GM12872 (cell line): ENCODE measurements around the gene TMEM179.

Experiments
- TF ChIP-seq, protein P1 (sequence below): IDR thresholded peaks from 3 replicates; pipeline ENCODE4 v1.5.1; 2011; ENCODE audit warnings: low read depth, mild to moderate bottlenecking, low read length, moderate library complexity; ENCODE audit not compliant: insufficient read depth

TMEM179 gene

DNA sequence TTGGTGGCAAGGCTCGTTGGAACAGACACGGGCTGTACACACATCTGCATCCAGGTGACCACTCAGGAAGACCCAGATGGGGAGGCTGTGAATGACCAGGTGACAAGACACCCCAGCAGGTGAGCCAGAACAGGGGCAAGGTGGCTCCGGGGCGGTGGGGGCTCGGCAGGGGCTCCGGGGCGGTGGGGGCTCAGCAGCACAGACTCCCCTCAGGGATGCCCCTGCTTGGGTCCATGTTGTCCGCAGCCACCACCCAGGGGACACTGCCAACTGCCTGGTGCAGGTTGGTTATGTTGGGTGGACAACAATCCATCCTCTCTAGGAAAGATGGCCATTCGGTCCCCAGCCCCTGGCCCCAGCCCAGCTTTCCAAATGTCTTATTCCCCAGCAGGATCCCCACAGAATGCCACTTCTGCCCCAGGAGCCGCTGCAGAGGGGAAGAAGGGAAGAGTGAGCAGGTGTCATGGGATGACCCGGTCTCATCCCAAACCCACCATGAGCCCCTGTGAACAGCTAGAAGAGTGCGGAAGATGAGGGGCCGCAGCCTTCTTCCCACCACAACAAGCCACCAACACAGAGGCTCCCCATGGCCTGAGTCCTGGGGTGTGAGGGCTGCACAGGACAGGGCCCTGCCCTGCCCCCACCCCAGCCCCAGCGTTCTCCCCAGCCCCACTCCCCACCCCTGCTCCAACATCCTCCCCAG lies 56.4 kb downstream of the TMEM179 start:
- TF ChIP-seq, protein P1, sequence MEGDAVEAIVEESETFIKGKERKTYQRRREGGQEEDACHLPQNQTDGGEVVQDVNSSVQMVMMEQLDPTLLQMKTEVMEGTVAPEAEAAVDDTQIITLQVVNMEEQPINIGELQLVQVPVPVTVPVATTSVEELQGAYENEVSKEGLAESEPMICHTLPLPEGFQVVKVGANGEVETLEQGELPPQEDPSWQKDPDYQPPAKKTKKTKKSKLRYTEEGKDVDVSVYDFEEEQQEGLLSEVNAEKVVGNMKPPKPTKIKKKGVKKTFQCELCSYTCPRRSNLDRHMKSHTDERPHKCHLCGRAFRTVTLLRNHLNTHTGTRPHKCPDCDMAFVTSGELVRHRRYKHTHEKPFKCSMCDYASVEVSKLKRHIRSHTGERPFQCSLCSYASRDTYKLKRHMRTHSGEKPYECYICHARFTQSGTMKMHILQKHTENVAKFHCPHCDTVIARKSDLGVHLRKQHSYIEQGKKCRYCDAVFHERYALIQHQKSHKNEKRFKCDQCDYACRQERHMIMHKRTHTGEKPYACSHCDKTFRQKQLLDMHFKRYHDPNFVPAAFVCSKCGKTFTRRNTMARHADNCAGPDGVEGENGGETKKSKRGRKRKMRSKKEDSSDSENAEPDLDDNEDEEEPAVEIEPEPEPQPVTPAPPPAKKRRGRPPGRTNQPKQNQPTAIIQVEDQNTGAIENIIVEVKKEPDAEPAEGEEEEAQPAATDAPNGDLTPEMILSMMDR: no peak

DNA sequence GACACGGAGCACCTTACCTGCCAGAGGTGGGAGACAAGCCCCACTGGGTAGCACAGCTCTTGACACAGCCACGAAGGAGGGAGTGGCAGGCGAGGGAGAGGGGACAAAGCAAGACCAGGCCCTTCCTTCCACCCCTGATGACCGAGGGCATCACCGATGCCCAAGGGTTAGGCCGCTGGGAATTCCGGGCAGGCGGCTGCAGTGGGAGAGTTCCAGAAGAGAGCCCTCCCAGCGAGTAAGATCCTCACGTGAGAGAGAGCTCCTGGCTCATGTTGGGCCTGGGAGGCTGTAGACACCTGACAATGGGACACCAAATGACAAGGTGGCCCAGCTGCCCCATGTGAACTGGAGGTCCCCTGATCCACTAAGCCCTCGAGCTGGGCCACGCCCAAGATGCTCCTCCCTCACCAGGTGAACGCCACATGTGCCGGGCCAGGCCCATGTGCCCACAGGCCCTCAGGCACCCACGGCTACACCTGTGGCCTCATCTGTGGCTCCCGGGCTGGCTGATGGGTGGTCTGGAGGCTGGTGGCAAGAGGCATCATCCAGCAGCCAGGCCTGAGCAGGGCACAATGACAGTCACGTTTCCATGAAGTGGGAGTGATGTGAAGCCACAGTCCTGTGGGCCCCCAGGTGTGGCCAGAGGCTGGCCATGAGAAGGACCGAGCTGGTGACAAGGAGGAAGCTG lies 57.1 kb downstream of the TMEM179 start:
- TF ChIP-seq, protein P1: no peak

GRCh38 chr14:104546591-104547309 lies 57.8 kb downstream of the TMEM179 start:
- TF ChIP-seq, protein P1: no peak

- TF ChIP-seq, protein P1: no peak
Observed at GRCh38 chr14:104545942-104546501, 58.5 kb downstream of the TMEM179 start.

- TF ChIP-seq, protein P1: no peak
Observed at GRCh38 chr14:104545151-104545941, 59.2 kb downstream of the TMEM179 start.

DNA sequence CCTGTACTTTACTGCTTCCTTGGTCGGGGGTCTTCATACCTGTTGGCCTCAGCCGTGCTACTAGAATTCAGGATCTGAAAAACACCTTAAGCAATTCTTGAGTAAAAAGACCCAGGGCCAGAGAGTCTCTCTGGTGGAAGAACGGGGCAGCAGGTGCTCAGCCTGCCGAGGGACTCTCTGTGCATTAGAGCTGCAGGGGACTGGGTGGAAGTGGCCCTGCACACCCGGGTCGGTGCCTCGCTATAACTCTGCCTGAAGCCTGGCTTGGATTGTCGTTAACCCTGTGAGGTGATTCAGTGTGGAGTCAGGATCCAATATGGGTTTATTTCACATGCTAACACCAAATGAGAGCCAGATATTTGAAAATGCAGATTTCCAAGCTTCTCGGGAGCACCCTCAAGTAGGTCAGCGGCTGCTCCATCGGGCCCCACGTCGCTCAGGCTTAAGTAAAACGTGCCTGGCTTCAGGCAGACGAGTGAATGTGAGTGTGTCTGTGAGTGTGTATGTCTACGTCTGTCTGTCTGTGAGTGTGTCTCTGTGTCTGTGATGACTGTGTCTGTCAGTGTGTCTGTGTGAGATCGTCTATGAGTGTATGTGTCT lies 60.1 kb downstream of the TMEM179 start:
- TF ChIP-seq, protein P1: no peak
